ENCODE results near the gene WASF2.

Gene WASF2

DNA sequence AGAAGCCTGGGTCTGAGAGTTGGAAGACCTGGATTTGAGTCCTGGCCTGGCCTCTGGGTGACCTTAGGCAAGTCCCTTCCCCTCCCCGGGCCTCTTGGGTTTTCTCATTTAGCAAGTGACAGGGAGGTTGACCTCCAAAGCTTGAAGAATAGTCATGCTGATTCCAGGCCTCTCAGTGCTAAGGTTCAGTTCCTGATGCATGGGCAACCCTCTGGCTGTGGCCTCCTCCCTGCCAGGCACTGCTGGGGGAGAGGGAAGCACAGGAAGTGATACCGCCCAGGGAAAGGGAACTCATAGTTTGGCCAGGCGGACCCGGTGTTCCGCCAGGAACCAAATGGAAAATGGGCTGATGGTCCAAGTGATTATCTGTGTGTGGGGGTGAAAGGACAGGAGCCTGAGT is 23.6 kb upstream of the WASF2 start:
- DNase-seq (ENCODE audit: low read depth in 2 of 2) = no peak
- TF ChIP-seq, protein P1, sequence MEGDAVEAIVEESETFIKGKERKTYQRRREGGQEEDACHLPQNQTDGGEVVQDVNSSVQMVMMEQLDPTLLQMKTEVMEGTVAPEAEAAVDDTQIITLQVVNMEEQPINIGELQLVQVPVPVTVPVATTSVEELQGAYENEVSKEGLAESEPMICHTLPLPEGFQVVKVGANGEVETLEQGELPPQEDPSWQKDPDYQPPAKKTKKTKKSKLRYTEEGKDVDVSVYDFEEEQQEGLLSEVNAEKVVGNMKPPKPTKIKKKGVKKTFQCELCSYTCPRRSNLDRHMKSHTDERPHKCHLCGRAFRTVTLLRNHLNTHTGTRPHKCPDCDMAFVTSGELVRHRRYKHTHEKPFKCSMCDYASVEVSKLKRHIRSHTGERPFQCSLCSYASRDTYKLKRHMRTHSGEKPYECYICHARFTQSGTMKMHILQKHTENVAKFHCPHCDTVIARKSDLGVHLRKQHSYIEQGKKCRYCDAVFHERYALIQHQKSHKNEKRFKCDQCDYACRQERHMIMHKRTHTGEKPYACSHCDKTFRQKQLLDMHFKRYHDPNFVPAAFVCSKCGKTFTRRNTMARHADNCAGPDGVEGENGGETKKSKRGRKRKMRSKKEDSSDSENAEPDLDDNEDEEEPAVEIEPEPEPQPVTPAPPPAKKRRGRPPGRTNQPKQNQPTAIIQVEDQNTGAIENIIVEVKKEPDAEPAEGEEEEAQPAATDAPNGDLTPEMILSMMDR (IDR thresholded peaks at IDR 0.05; ENCODE audit: low read depth, low read length) = no peak
- no peak overlapping the region for H3K4me3 ChIP-seq (replicated peaks in 1 of 2; ENCODE audit: low read depth in 2 of 2, low read length in 2 of 2)

DNA sequence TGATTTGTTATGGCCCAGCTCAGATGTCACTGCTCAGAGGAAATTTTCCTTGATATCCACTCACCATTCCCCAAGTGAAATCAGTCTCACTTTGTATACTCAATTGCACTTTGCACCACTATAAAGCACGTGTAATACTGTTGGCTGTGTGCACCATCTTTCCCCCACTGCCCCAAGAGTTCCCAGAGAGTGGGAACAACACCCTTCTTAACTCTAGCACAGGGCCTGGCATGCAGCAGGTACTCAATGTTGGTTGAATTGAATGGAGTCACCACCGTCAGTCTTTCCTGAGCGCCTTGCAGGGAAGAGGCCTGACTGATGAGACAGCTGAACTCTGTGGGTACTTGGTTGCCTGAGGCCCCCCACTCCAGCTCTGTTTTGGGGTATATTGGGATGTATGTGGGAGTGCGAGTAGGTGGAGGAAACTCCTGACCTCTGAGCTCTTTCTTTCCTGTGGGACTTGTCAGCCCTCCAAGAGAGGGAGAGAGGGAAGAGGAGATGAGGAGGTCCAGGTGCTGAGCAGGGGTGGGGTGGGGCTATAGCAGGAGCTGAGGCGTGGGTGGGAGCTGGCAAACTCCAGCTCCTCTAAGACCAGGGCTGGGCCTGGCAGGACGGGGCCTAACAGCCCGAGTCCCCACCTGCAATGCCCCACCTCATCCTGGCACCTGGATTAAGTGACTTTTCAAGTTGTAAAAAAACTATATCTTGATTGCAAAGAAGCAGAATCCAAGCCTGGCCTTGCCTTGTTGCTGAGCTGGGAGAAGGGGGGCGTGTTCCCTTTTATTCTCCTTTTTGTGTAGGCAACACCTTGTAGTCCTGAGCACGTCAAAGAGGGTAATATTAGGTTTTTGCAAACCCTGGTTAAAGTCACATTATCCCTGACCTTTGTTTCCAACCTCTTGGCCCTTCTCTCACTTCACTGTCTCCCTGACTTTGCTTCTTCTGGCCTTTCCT is 19.4 kb upstream of the WASF2 start:
- no peak for DNase-seq (ENCODE audit: low read depth in 2 of 2)
- H3K4me3 ChIP-seq (replicated peaks in 1 of 2; ENCODE audit: low read depth in 2 of 2, low read length in 2 of 2) = no peak overlapping the region

DNA sequence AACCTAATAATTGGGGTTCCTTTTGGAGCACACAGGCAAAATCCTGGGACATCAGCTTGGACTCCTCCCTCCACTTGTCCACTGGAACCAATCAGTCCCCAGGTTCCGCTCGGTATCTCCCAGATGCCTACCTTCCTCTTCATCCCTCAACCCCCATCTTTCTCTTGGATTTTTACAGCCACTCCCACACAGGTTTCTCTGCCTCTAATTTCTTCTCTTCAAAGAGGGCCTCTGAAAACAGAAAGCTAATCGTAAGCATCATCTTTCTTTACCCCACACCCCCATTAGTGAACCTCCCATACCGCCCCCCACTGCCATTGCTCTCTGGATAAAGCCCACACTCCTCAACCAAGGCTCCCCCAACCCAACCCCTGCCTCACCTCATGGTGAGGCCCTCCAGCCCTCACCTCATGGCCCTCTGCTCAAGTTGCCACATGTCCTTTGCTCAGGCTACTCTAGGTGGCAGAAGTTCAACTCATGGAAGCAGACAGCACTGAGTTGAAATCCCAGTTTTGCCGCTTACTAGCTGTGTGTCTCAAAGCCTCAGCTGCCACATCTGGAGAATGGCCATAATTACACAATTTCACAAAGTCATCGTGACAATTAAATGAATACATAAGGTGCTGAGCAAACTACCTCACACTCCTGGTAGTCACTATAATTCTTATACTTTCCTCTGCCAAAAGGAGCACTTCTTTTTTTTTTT is 18.1 kb upstream of the WASF2 start:
- H3K4me3 ChIP-seq (replicated peaks in 1 of 2; ENCODE audit: low read depth in 2 of 2, low read length in 2 of 2) = no peak overlapping the region
- TF ChIP-seq, protein P1 (IDR thresholded peaks at IDR 0.05; ENCODE audit: low read depth, low read length) = no peak
- DNase-seq (ENCODE audit: low read depth in 2 of 2) = no peak

More for the DNA sequence above, 19.4 kb upstream of the WASF2 start:
- TF ChIP-seq, protein P1 (IDR thresholded peaks at IDR 0.05; ENCODE audit: low read depth, low read length) = no peak

DNA sequence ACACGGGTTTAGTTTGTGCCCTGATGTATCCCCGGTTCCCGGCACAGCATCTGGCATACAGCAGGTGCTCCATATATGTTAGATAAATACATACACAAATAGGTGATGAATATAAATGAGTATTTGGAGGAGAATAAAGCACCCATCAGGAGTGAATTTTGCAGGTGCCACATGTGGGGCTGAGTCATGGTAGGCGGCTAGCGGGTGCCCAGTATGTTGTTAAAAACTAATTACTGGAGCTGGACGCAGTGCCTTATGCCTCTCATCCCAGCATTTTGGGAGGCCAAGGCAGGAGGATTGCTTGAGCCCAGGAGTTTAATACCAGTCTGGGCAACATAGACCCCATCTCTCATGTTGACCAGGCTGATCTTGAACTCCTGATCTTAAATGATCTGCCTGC is 16.7 kb upstream of the WASF2 start:
- TF ChIP-seq, protein P1 (IDR thresholded peaks at IDR 0.05; ENCODE audit: low read depth, low read length) = no peak
- DNase-seq (ENCODE audit: low read depth in 2 of 2) = no peak
- H3K4me3 ChIP-seq (replicated peaks in 1 of 2; ENCODE audit: low read depth in 2 of 2, low read length in 2 of 2) = no peak overlapping the region

DNA sequence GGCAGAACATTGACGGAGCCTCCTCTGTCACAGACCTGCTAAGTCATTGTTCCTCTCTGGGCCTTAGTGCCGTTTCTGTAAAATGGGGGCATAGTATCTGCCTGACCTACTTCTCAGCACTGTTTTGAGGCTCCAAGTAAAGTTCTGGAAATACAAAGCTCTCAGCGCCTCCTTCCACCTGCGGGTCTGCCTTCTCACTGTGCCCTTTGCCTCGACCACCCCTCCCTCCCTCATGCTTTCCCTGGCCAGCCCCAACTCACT is 15.4 kb upstream of the WASF2 start:
- TF ChIP-seq, protein P1 (IDR thresholded peaks at IDR 0.05; ENCODE audit: low read depth, low read length) = no peak
- no peak overlapping the region for H3K4me3 ChIP-seq (replicated peaks in 1 of 2; ENCODE audit: low read depth in 2 of 2, low read length in 2 of 2)
- no peak for DNase-seq (ENCODE audit: low read depth in 2 of 2)

DNA sequence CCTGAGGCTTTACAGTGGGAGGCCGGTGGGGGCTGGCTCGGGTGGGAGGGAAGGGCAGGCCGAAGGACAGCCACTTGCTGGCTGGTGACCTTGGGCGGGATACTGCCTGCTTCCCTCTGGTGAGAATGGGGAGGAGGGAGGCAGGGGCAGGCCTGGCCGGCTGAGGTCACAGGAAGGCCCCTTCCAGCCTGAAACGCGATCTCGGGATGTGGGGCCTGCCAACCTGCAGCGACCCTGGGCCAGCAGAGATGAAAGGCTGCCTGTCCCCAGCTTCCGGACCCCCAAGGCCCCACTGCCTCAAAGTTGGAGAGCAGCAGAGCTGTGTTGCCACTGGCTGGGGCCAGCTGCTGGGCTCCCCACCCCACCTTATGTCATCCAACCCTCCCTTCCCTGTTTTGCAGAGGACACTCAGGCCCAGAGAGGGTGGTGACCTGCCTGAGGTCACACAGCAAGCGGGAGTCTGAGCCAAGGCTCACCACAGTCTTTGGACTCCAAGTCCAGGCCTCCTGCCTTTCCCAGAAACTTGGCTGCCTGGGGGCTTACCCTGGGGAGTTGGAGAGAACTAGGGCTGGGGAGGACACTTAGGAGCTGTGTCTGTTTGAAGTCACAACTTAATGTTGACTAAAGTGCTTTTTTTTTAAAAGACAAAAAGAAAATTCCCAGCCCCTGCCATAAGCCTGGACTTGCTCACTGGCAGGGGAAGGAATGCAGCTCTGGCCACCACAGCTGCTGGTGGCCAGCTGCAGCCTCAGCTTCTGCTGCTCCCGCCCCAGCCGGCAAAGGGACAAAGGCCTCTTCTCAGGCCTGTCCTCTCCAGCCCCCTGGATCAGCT is 14.8 kb upstream of the WASF2 start:
- TF ChIP-seq, protein P1 (IDR thresholded peaks at IDR 0.05; ENCODE audit: low read depth, low read length) = no peak
- peak; percentile 44 to 91 for DNase-seq (ENCODE audit: low read depth in 2 of 2)
- H3K4me3 ChIP-seq (replicated peaks in 1 of 2; ENCODE audit: low read depth in 2 of 2, low read length in 2 of 2) = no peak overlapping the region
